GM18909 (cell line): ENCODE measurements around the gene GPR83.
"Not testable (repeated sequence)": the region's sequence is repeated elsewhere in the genome, so short reads cannot be mapped to it uniquely, and the experiment has no call there.

Experiments
- ATAC-seq: cut with Tn5 transposase; IDR thresholded peaks from one replicate; pipeline ENCODE4 v1.9.1; 2021; ENCODE audit warnings: mild to moderate bottlenecking; ENCODE audit not compliant: unreplicated experiment, poor library complexity

The GPR83 gene

DNA sequence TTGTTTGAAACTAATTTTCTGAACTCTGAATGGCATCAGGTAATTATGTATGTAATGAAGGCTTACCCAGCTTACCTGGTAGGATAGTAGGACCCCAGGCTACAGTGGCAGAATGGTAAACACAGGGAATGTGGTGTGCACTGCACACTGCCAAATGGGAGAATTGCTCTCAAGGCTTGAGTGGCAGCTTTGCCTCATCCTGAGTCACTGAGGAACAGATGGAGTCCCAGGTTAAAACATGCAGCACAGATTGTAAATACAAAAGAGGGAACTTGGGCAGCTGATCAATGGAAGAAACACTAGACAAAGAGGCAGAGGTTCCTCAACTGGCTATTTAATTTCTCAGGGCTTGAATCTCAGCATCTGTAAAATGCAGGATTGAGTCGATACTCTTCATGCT, 24.4 kb downstream of the GPR83 start:
- no peak for ATAC-seq

DNA sequence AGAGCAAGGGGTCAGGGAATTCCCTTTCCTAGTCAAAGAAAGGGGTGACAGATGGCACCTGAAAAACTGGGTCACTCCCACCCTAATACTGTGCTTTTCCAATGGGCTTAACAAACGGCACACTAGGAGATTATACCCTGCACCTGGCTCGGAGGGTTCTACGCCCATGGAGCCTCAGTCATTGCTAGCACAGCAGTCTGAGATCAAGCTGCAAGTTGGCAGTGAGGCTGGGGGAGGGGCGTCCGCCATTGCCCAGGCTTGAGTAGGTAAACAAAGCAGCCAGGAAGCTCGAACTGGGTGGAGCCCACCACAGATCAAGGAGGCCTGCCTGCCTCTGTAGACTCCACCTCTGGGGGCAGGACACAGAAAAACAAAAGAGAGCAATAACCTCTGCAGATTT, 30.6 kb downstream of the GPR83 start:
- ATAC-seq: not testable (repeated sequence)

DNA sequence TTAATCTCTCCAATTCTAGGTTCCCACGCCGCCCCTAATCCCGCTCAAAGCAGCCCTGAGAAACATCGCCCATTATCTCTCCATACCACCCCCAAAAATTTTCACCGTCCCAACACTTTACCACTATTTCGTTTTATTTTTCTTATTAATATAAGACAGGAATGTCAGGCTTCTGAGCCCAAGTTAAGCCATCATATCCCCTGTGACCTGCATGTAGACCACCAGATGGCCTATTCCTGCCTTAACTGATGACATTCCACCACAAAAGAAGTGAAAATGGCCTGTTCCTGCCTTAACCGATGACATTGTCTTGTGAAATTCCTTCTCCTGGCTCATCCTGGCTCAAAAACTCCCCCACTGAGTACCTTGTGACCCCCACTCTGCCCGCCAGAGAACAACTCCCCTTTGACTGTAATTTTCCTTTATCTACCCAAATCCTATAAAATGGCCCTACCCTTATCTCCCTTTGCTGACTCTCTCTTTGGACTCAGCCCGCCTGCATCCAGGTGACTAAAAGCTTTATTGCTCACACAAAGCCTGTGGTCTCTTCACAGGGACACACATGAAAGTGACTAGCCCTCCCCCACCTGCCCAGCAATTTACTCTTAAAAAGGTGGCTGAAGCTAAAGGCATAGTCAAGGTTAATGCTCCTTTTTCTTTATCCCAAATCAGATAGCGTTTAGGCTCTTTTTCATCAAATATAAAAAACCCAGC, 50.2 kb downstream of the GPR83 start:
- not testable (repeated sequence) for ATAC-seq

DNA sequence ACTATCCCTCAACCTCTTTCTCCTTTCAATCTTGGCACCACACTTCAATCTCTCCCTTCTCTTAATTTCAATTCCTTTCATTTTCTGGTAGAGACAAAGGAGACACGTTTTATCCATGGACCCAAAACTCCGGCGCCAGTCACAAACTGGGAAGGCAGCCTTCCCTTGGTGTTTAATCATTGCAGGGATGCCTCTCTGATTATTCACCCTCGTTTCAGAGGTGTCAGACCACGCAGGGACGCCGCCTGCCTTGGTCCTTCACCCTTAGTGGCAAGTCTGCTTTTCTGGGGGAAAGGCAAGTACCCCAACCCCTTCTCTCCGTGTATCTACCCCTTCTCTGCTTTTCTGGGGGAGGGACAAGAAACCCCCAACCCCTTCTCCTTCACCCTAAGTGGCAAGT, 54.9 kb downstream of the GPR83 start:
- ATAC-seq: not testable (repeated sequence)

DNA sequence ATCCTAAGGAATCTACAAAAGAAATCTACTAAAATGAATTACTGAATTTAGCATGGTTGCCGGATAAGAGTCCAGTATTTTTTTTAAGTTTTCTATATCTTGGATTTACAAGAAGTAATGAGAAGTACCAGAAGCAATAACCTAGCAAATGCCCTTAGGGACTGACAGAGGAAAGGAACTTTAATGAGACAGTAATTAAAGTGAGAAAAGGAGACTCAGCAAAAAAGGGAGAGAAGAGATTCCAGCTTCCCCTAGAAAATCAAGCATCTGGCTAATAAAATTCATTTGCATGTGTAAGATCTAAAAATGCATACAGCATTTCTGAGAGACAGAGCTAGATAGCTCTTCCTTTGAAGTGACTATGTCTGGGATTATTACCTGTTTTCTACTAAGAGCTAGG, 57.7 kb downstream of the GPR83 start:
- ATAC-seq: no peak

DNA sequence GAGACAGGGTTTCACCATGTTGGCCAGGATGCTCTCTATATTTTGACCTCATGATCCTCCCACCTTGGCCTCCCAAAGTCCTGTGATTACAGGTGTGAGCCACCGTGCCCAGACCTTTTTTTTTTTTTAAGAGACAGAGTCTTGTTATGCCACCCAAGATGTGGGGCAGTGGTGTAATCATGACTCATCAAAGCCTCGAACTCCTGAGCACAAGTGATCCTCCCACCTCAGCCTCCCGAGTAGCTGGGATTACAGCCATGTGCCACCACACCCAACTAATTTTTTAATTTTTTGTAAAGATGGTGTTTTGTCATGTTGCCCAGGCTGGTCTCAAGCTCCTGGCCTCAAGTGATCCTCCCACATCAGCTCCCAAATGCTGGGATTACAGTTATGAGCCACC, 59.0 kb downstream of the GPR83 start:
- no peak for ATAC-seq

DNA sequence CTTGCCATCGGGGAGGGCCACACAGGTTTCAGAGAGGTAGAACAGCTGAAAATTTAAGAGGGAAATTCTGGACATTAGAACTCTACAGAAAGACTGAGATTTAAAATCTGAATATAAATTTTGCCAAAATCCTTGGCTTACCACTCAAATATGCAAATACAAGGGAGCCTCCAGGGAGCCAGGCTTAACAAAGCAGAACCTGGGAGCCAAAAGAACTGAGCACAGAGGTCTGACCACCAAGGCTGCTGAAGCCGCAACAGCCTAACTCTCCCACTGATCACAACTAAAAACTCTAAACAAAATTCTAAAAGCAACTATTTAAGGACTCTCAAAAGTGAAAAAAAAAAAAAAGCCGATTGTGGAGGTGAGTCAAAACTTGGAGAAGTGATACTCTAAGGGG, 62.6 kb downstream of the GPR83 start:
- ATAC-seq: no peak

DNA sequence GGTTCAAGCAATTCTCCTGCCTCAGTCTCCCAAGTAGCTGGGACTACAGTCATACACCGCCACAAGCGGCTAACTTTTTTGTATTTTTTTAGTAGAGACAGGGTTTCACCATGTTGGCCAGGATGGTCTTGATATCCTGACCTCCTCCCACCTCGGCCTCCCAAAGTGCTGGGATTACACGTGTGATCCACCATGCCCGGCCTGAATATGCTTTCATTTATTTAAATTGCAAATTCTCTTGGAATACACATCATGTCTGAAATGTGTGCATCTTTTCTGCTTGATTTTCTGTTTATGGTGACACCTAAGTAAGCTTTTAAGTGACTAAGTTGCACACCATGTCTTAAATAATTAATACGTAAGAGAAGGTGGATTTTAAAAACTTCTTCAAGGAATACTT, 65.2 kb downstream of the GPR83 start:
- no peak for ATAC-seq

DNA sequence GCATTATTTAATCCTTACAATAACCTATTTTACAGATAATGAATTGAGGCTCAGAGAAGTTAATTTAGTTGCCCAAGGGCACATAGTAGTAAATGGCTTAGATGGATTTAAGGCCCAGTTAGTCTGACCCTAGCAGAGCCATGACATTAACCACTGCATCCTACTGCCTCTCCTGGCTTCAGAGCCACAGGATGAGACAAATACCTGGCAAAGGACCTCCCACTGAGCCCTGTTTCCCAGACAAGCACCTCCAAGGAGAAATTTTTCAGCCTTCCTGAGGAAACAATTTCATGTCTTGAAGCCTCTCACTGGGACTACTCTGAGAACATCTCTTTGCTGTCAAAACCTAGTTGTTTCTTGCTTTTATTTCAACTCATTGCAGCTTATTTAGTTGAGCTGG, 68.4 kb downstream of the GPR83 start:
- no peak for ATAC-seq

DNA sequence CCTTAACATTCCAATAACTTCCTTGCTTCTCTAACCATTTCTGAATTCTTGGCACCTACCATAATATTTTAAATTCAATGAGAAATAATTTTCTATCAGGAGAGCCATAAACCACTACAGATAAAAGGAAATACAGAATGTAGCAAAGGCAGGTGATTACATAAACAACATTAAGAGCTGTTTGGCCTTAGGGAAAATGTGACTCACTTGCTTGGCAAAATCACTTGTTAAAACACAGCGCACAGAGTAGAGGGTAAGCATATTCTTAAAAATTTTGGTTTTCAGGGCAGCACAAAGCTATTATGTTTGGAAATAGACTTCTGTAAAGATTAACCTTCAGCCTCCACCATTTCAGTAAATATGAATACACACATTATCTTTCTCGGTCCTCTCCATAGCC, 70.4 kb downstream of the GPR83 start:
- no peak for ATAC-seq

DNA sequence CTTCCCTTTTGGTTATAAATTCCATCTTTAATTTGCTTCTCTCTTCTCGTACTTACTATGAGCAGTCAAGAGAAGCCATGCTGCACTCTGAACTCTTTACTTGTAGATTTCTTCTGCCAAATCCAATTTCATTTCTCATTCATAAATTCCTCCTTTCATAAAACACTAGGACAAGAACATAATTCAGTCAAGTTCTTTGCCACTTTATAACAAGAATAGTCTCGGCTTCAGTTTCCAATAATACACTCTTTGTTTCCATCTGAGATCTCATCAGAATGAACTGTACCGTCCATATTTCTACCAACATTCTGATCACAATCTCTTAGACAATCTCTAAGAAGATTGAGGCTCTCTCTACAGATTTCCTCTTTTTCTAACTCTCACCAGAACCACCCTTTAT, 71.7 kb downstream of the GPR83 start:
- no peak for ATAC-seq

DNA sequence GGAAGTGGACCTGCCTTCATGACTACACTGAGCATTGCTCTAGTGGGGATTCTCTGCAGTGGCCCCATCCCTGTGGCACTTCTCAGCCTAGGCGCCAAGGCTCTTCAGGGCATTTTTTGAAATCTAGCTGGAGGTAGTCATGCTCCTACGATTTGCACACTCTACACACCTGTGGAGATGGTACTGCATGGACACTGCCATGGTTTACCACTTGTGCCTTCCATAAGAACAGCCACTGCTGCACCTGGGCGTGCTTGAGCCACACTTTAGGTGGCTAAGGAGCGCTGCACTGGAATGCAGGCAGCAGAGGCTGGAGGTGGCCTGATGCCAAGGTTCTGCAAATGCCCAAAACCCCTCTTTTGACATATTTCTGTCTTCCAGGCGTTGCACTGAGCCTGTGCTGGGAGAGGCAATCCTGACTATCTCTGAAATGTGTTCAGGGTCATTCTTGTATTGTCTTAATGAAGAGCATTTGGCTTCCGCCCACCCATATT, 72.6 kb downstream of the GPR83 start:
- no peak for ATAC-seq
